Fibroblast of the aortic adventitia (primary cell): ENCODE data around the gene PHGDH. TPM values are rescaled to one million over a fixed set of nuclear protein-coding genes. Genes with fewer than 3 reads are reported as not detected.

Experiments
- DNase-seq: peaks from one replicate; pipeline ENCODE4 v3.0.0-alpha.2; 2010; ENCODE audit warnings: low read depth
- H3K4me3 ChIP-seq: 2 replicates; pipeline ENCODE4 v1.5.1; 2011; ENCODE audit warnings: low read depth, mild to moderate bottlenecking, control low read depth, low read length, moderate library complexity
- total RNA-seq: library from RNA; depleted of rRNA; stranded (reverse); fragments of >200 nt; gene quantifications from 2 replicates; pipeline ENCODE4 v1.2.3, GENCODE V29; 2012; ENCODE audit warnings: low replicate concordance
- TF ChIP-seq, protein P1 (sequence below): IDR thresholded peaks from 2 replicates; pipeline ENCODE4 v1.5.1; 2011; ENCODE audit warnings: mild to moderate bottlenecking, low read length, control low read depth, inconsistent platforms; ENCODE audit not compliant: insufficient read depth

The PHGDH gene
- total RNA-seq, 1 donor, result 246 TPM

DNA sequence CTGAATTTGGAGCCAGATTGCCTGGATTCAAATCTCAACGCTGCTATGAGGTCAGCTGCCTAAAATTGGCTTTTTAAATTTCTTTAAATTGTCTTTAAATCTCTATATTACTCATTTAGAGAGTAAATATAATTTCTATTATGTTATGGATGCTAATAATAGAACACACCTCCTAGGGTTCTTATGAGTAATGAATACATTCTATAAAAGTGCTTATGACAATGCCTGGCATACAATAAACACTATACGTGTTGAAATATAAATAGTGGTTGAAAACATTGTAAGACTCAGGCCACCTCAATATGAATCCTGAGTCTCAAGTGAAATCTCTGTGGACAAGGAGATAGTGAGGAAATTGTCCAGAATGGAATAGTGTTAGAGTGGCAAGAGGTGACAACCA is 31.0 kb upstream of the PHGDH start:
- H3K4me3 ChIP-seq, result no peak overlapping the region
- DNase-seq, result no peak
- TF ChIP-seq, protein P1, sequence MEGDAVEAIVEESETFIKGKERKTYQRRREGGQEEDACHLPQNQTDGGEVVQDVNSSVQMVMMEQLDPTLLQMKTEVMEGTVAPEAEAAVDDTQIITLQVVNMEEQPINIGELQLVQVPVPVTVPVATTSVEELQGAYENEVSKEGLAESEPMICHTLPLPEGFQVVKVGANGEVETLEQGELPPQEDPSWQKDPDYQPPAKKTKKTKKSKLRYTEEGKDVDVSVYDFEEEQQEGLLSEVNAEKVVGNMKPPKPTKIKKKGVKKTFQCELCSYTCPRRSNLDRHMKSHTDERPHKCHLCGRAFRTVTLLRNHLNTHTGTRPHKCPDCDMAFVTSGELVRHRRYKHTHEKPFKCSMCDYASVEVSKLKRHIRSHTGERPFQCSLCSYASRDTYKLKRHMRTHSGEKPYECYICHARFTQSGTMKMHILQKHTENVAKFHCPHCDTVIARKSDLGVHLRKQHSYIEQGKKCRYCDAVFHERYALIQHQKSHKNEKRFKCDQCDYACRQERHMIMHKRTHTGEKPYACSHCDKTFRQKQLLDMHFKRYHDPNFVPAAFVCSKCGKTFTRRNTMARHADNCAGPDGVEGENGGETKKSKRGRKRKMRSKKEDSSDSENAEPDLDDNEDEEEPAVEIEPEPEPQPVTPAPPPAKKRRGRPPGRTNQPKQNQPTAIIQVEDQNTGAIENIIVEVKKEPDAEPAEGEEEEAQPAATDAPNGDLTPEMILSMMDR, result no peak

DNA sequence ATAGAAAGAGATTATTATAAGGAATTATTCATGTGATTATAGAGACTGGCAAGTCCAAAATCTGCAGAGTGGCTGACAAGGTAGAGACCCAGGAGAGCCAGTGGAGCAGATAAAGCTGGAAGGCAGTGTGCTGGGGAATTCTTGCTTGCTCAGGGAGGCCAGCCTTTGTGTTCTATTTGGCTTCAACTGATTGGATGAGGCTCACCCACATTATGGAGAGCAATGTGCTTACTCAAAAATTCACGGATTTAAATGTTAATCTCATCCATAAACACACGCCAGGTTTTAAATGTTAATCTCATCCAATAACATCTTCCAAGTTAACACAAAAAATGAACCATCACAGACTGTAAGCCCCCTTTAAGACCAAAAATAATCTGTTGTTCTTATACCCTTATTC is 30.2 kb upstream of the PHGDH start:
- no peak for DNase-seq
- TF ChIP-seq, protein P1, result no peak
- no peak overlapping the region for H3K4me3 ChIP-seq

DNA sequence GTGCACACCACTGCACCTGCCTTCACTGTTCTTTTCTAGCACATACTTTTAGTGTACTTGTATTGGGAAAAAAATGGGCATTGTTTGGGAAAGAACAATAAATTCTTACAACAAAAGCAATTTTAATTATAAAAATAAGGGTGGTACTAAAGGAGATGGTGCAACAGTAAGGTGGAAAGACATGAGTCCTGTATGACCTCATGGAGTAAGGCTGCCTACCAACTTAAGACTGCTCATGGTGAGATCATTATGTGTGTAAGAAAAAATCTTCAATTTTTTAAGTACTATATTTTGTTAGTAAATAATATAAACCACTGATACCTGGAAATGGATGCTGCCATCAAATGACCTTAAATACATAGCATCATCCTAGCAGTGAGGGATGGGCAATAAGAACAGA is 29.6 kb upstream of the PHGDH start:
- H3K4me3 ChIP-seq, result no peak overlapping the region
- TF ChIP-seq, protein P1, result no peak
- no peak for DNase-seq

DNA sequence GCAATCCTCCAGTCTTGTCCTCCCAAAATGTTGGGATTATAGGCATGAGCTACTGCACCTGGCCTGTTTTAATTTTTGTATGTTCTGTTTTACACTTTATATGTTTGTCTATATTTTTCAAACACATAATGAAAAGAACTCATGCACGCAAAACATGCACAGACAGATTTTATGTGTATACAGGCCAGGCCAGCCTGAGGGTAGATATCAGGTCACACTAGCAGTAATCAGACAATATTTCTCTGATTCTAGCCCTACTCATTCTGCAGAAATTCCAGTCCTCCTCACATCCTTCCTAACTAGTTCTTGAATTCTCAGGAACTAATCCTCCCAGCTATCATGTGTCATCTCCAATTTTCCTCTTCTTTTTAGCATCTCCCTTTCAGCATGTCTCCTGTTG is 27.8 kb upstream of the PHGDH start:
- no peak for DNase-seq
- TF ChIP-seq, protein P1, result no peak

DNA sequence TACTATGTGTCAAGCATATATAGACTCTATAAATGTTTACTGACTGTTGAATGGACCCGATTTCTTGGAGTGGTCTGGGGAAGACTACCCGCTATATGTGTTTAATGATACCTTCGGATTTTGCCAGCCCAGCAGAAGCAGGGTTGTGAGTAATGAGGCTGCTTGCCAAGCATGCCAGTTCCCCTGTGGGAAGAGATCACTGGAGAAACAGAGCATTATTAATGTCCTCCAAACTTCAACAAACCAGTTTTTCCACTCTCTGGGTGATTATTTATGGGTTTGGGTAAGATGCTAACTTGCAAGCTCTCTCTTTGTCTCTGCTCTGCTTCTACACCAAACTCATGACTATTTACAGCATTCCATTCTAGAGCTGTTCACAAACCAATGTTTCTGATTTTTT is 25.1 kb upstream of the PHGDH start:
- no peak for DNase-seq
- TF ChIP-seq, protein P1, result no peak
- H3K4me3 ChIP-seq, result no peak overlapping the region

More for the DNA sequence above, 27.8 kb upstream of the PHGDH start:
- no peak overlapping the region for H3K4me3 ChIP-seq

DNA sequence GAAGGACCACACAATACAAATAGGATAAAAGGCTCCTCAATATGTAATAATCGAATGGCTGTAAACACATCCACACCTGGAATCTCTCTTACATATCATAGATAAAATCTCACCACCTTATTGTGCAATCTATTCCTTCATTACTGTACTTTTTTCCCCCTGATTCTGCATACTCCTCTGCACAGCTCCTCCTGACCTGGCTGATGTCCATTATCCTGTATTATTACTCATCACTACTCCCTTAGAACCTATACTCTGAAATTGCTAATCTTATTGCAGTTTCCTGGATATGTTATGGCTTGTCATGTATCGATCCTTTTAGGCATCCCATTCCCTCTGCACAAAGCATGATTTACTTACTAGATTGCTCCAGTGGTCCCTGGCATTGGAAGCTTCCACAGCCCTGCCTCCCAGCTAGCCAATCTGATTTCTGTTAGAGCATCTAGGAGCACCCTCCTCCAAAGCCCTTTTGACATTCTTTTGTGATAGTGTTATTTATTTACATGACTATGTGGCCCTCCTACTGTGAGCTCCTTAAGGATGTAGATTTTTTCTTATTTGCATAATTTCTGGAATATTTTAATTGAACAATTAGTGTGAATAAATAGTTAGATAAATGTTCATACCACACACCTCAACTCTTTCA is 24.2 kb upstream of the PHGDH start:
- no peak for DNase-seq
- H3K4me3 ChIP-seq, result no peak overlapping the region
- TF ChIP-seq, protein P1, result no peak

DNA sequence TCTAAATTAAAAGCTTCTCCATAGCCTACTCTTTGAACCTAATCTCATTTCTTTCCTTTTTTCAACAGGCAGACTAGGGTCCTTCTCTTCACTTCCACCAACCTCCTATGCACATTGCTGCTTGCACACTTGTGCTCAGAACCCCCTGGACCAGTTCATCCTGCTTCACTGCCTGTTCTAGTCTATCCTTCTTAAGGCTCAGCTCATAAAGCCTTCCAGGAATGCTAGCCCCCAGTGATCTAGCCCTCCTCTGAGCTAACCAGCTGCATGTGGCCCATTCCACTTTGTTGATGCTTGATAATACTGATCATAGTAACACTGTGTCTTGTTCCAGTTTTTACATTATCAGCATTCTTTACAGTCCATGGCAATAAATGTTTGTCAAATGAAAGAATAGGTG is 22.9 kb upstream of the PHGDH start:
- TF ChIP-seq, protein P1, result no peak
- no peak for DNase-seq
- H3K4me3 ChIP-seq, result no peak overlapping the region
